NB4 (cell line): ENCODE data around the gene EVI2B.

Experiments
- DNase-seq: peaks from one replicate; pipeline ENCODE4 v3.0.0; 2010; ENCODE audit warnings: low read depth
- H3K4me3 ChIP-seq: one replicate; pipeline ENCODE4 v1.5.1; 2011; ENCODE audit warnings: mild to moderate bottlenecking, low read depth, low read length, moderate library complexity
- CTCF ChIP-seq: IDR thresholded peaks from one replicate; pipeline ENCODE4 v1.5.1; 2012; ENCODE audit warnings: low read depth, low read length
- MAX ChIP-seq: IDR thresholded peaks from 2 replicates; pipeline ENCODE4 v1.6.1; 2011; ENCODE audit warnings: low read depth, low read length
- MYC ChIP-seq: IDR thresholded peaks from 2 replicates; pipeline ENCODE4 v1.6.1; 2011; ENCODE audit warnings: low read depth, low read length
- POLR2A ChIP-seq: IDR thresholded peaks from 2 replicates; pipeline ENCODE4 v1.6.1; 2011; ENCODE audit warnings: mild to moderate bottlenecking; ENCODE audit not compliant: insufficient read length; ENCODE audit errors: extremely low read depth

Gene EVI2B

GRCh38 chr17:31339906-31340661, 26.2 kb upstream of the EVI2B start:
- DNase-seq, result peak; percentile 34
- TF ChIP-seq MYC (no peak), CTCF (no peak), POLR2A (no peak), MAX (no peak)
- H3K4me3 ChIP-seq, result no peak overlapping the region

- DNase-seq, result no peak
- TF ChIP-seq CTCF, result no peak
- no peak for TF ChIP-seq POLR2A
- TF ChIP-seq MYC, result no peak
- no peak for TF ChIP-seq MAX
- H3K4me3 ChIP-seq, result no peak overlapping the region
Observed at GRCh38 chr17:31329221-31329620, 15.4 kb upstream of the EVI2B start.

- TF ChIP-seq MYC, result no peak
- TF ChIP-seq POLR2A, result no peak
- no peak for TF ChIP-seq CTCF
- H3K4me3 ChIP-seq, result no peak overlapping the region
- DNase-seq, result no peak
Observed at GRCh38 chr17:31328160-31328535, 14.3 kb upstream of the EVI2B start.

- no peak for DNase-seq
- no peak for TF ChIP-seq POLR2A
- no peak for TF ChIP-seq MYC
- no peak for TF ChIP-seq CTCF
- TF ChIP-seq MAX, result no peak
Observed at GRCh38 chr17:31327534-31328159, 13.8 kb upstream of the EVI2B start.

GRCh38 chr17:31323551-31323950, 9.7 kb upstream of the EVI2B start:
- no peak overlapping the region for H3K4me3 ChIP-seq
- no peak for TF ChIP-seq POLR2A
- no peak for TF ChIP-seq CTCF
- DNase-seq, result no peak

More at GRCh38 chr17:31327534-31328159, 13.8 kb upstream of the EVI2B start:
- H3K4me3 ChIP-seq, result no peak overlapping the region

- TF ChIP-seq CTCF (no peak), MYC (no peak), MAX (no peak), POLR2A (no peak)
- DNase-seq, result no peak
- H3K4me3 ChIP-seq, result no peak overlapping the region
Observed at GRCh38 chr17:31321966-31322365, 8.1 kb upstream of the EVI2B start.
